Measurements from ENCODE around the gene ITIH6.
"Not testable (repeated sequence)": the region's sequence is repeated elsewhere in the genome, so short reads cannot be mapped to it uniquely, and the experiment has no call there.

ITIH6 gene, protein sequence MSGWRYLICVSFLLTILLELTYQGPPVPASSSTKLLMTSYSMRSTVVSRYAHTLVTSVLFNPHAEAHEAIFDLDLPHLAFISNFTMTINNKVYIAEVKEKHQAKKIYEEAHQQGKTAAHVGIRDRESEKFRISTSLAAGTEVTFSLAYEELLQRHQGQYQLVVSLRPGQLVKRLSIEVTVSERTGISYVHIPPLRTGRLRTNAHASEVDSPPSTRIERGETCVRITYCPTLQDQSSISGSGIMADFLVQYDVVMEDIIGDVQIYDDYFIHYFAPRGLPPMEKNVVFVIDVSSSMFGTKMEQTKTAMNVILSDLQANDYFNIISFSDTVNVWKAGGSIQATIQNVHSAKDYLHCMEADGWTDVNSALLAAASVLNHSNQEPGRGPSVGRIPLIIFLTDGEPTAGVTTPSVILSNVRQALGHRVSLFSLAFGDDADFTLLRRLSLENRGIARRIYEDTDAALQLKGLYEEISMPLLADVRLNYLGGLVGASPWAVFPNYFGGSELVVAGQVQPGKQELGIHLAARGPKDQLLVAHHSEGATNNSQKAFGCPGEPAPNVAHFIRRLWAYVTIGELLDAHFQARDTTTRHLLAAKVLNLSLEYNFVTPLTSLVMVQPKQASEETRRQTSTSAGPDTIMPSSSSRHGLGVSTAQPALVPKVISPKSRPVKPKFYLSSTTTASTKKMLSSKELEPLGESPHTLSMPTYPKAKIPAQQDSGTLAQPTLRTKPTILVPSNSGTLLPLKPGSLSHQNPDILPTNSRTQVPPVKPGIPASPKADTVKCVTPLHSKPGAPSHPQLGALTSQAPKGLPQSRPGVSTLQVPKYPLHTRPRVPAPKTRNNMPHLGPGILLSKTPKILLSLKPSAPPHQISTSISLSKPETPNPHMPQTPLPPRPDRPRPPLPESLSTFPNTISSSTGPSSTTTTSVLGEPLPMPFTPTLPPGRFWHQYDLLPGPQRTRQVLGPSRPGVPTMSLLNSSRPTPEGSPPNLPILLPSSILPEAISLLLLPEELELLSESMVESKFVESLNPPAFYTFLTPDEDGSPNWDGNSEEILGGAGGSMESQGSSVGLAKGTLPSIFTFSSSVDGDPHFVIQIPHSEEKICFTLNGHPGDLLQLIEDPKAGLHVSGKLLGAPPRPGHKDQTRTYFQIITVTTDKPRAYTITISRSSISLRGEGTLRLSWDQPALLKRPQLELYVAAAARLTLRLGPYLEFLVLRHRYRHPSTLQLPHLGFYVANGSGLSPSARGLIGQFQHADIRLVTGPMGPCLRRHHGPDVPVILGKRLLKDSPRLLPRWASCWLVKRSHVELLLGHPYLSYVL

DNA sequence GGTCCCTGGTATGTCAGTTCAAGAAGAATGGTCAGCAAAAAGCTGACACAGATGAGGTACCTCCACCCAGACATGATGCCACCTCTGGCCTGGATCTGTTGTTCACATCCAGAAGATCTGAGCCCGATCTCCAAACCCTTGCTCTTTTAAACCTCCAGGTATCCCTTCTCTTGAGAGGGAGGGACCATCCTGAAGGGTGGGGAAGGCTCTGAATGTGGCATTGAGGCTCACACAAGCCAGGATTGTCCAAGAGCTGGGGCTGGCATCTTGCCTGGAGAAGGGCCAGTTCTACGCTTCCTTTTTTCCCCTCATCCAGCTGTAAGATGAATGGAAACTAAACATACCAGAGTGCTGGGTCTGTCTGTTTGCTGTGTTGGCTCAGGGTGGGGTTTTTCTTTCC, at the start of gene ITIH6:
TSS of gene ITIH6 (minus strand) at position 119 of the 400 bp plus-strand sequence. CDS start at position 74, 45 bp downstream.
- no peak for DNase-seq (ENCODE audit: low read depth in 2 of 3, low spot score in 2 of 3)

GRCh38 chrX:54847700-54848099, 49.6 kb upstream of the ITIH6 start:
- DNase-seq (ENCODE audit: low read depth in 2 of 3, low spot score in 2 of 3) = not testable (repeated sequence)

- DNase-seq (ENCODE audit: low read depth in 2 of 3, low spot score in 2 of 3) = no peak
Measured at GRCh38 chrX:54843050-54843449, 45.0 kb upstream of the ITIH6 start.

GRCh38 chrX:54842607-54843006, 44.6 kb upstream of the ITIH6 start:
- no peak for DNase-seq (ENCODE audit: low read depth in 2 of 3, low spot score in 2 of 3)

- not testable (repeated sequence) for DNase-seq (ENCODE audit: low read depth in 2 of 3, low spot score in 2 of 3)
Measured at GRCh38 chrX:54841184-54841874, 43.3 kb upstream of the ITIH6 start.

- no peak for DNase-seq (ENCODE audit: low read depth in 2 of 3, low spot score in 2 of 3)
Measured at GRCh38 chrX:54838583-54838982, 40.5 kb upstream of the ITIH6 start.

DNA sequence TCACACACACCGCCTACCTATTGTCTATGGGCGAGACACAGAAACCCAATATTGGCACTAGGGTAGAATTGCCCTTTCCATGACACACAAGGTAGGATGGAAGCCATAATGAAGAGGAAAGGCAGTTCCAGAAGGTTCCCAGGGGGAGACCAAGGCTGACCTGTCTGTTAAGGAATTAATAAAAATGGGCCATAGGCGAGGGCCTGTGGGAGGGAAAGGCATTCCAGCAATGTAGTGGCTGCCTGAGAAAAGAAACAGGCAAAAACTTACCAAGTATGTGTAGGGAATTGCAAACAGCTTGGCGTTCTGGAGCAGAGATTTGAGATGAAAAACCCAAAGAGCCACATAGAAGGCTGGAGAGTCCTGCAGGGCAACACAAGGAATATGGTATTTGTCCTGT, 28.5 kb upstream of the ITIH6 start:
- DNase-seq (ENCODE audit: low read depth in 2 of 3, low spot score in 2 of 3) = no peak

DNA sequence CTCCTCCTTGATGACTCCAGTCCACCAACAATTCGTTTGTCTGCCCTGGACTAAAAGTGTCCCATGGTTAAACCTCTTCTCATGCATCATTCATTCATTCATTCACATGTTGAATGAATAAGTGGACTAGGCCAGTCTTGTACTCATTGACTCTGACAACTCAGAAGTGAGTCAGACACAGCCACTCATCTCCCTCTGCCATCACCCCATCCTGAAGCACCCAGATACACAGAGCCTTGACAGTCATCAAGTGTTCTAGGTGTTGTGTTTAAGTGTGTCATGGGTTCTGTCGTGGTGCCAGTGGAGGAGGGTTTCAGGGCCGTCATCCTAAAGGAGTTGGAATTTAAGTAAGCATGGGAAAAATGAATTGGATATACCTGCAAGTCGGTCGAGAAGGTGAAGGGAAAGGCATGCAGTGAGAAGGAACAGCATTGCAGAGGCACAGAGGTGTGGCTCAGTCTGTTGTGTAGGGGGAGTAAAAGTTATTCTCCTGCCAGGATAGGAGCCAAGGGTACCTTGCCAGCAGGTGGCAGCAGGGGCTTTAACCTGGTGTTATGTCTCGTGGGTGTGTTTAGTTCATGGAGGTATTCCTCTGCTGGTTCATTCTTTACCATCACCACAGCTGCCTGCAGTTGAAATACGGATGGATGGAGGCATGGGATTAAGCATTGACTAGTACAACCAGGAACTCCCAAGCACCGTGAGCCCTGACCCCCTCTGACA, 27.8 kb upstream of the ITIH6 start:
- no peak for DNase-seq (ENCODE audit: low read depth in 2 of 3, low spot score in 2 of 3)

- no peak for DNase-seq (ENCODE audit: low read depth in 2 of 3, low spot score in 2 of 3)
Measured at GRCh38 chrX:54824722-54825121, 26.7 kb upstream of the ITIH6 start.

DNA sequence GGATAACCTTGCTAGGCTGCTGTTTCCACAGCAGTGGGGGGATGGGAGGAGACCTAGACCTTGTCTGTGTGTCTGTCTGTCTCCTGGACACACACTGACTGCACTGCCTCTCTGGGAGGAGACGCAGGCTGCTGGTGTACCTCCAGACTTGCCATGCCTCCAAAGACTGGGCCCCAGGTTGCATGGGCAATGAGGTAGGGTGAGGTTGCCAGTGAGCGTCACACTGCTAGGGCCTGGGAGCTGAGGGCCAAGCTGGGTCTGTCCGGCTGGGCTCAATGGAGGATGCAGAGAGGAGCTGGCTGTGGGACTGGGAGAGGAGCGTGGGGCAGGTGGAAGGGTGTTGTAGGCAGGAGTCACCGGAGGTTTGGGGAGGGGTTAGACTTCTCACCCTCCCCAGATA, 26.1 kb upstream of the ITIH6 start:
- no peak for DNase-seq (ENCODE audit: low read depth in 2 of 3, low spot score in 2 of 3)

- DNase-seq (ENCODE audit: low read depth in 2 of 3, low spot score in 2 of 3) = no peak
Measured at GRCh38 chrX:54821310-54821709, 23.3 kb upstream of the ITIH6 start.

GRCh38 chrX:54820737-54821136, 22.7 kb upstream of the ITIH6 start:
- DNase-seq (ENCODE audit: low read depth in 2 of 3, low spot score in 2 of 3) = no peak

DNA sequence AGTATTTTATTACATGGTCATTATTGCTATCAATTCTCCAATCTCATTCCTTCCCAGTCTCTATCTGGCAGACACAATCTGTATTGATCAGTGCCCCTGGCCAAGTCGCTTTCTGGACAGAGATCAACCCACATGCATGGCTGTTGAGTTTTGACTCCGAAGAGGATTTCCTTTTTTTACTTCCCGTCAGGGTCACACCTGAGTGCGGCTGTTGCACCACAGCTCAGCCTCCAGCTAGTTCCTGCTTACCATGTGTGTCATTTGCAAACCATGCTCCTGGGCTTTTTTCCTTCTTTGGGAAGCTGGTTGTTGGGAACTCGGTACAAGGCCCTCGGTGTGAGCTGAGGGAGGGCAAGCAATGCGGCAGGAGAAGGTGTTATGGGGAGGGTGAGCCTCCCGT, 21.1 kb upstream of the ITIH6 start:
- no peak for DNase-seq (ENCODE audit: low read depth in 2 of 3, low spot score in 2 of 3)

DNA sequence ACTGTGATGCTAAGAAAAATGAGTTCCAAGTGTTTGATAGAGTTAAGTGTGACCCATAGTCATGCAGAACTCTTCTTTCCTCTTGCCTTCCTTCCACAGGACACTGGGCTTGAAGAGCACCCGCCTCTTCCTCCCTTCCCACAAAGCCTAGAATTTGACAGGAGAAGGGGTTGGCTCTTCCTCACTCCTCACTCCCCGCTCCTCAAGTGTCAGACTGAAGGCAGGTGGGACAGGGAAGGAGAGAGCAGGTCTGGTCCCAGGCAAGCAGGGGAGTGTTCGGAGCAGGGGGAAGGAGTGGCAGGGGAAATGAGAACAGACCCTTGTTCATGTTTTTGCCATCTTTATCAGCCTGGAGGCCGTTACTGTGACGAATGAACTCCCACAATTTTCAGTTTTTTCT, 20.2 kb upstream of the ITIH6 start:
- DNase-seq (ENCODE audit: low read depth in 2 of 3, low spot score in 2 of 3) = no peak

- DNase-seq (ENCODE audit: low read depth in 2 of 3, low spot score in 2 of 3) = no peak
Measured at GRCh38 chrX:54817220-54817820, 19.3 kb upstream of the ITIH6 start.

GRCh38 chrX:54812306-54812705, 14.3 kb upstream of the ITIH6 start:
- no peak for DNase-seq (ENCODE audit: low read depth in 2 of 3, low spot score in 2 of 3)

DNA sequence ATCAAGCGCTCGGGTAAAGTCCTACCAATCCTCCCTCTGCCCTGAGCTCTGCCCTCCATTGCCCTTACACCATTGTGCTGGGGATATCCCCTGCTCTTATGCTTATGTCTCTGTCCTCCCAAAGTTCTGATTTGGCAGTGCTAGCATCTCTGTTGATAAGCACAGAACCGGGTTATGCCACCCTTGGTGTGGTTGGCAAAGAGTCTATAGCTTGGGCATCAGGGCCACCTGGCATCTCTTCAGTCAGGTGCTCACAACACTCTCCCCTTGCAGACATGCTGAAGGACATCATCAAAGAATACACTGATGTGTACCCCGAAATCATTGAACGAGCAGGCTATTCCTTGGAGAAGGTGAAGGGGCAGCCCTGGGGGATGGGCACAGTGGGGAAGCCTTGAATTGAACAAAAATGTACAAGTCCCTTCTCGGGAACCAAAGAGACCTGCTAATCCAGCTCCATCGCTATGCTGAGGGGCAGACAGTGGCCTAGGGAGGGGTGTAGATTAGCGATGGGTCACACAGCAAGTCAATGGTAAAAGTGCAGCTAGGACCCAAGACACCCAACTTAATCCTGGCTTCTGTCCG, 13.3 kb upstream of the ITIH6 start:
- no peak for DNase-seq (ENCODE audit: low read depth in 2 of 3, low spot score in 2 of 3)

GRCh38 chrX:54810532-54810931, 12.5 kb upstream of the ITIH6 start:
- DNase-seq (ENCODE audit: low read depth in 2 of 3, low spot score in 2 of 3) = no peak
